Measurements from ENCODE around the gene ROBO1.

DNA sequence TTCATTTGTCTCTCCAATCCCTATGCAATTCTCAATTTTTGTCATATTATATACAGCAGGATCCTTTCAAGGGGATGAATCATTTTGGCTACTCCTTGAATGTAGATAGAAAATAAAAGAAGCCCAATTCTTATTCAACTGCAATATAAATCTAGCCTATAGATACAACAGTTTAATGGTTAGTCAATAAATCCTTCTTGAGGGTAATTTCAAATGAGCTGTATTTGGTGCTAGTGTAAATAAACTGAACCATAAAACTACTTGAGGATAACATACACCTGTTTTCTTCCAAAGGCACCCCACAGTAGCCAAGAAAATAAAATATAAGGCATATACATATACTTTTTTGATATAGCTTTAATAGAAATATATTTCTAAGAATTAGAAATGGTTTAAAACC is 830.3 kb downstream of the ROBO1 start:
- TF ChIP-seq, protein P1, sequence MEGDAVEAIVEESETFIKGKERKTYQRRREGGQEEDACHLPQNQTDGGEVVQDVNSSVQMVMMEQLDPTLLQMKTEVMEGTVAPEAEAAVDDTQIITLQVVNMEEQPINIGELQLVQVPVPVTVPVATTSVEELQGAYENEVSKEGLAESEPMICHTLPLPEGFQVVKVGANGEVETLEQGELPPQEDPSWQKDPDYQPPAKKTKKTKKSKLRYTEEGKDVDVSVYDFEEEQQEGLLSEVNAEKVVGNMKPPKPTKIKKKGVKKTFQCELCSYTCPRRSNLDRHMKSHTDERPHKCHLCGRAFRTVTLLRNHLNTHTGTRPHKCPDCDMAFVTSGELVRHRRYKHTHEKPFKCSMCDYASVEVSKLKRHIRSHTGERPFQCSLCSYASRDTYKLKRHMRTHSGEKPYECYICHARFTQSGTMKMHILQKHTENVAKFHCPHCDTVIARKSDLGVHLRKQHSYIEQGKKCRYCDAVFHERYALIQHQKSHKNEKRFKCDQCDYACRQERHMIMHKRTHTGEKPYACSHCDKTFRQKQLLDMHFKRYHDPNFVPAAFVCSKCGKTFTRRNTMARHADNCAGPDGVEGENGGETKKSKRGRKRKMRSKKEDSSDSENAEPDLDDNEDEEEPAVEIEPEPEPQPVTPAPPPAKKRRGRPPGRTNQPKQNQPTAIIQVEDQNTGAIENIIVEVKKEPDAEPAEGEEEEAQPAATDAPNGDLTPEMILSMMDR (IDR thresholded peaks at IDR 0.05; ENCODE audit: insufficient read depth, low read length, poor library complexity, severe bottlenecking) = no peak
- TF ChIP-seq EZH2phosphoT487 (conservative IDR thresholded peaks at IDR 0.05; ENCODE audit: low read length) = no peak
